Right ventricle myocardium superior (tissue), 1 donor: ENCODE measurements around the gene GRID2. TPM values are rescaled to one million over a fixed set of nuclear protein-coding genes. Genes with fewer than 3 reads are reported as not detected.
"Not testable (repeated sequence)": the region's sequence is repeated elsewhere in the genome, so short reads cannot be mapped to it uniquely, and the experiment has no call there.

ENCODE experiments used
- ATAC-seq: fragments of 200-7000 bp; cut with Tn5 transposase; one replicate; pipeline ENCODE4 v1.9.1; 2020; ENCODE audit warnings: mild to moderate bottlenecking; ENCODE audit not compliant: poor library complexity
- DNase-seq: peaks from one replicate; pipeline ENCODE4 v3.0.0-alpha.2; 2020
- intact Hi-C: fragments of 100-400 bp; cut with DNase I; formaldehyde crosslinking; loops from one replicate; pipeline ENCODE4 v1.11.2; 2022
- long read RNA-seq: library from polyadenylated mRNA; unstranded; transcript quantifications from one replicate; pipeline ENCODE4 v2.0.0, GENCODE V29; 2021
- total RNA-seq: library from RNA; stranded (reverse); fragmentation: NEBNext Ultra II Directional; extraction: Animal tissue kit (Norgen Biotek cat#: 25700); gene quantifications from one replicate; pipeline ENCODE4 v1.2.1, GENCODE V29; 2021
- donor health status: DM: no; HTN: yes; CAD: no; lungs with severe emphysema.

The GRID2 gene
- total RNA-seq = not detected
- long read RNA-seq = 0 reads

GRCh38 chr4:92303621-92304027 lies at the start of gene GRID2:
Gene GRID2 (plus strand): TSS chr4:92303966.
- ATAC-seq (peak; percentile 62), DNase-seq (peak; percentile 34)
- intact Hi-C loops = loop anchor here (5.0 kb wide), 1 partner anchor 84 kb away; no protein-coding TSS in a partner anchor

GRCh38 chr4:92253986-92254671 lies 49.6 kb upstream of the GRID2 start:
- DNase-seq (no peak), ATAC-seq (no peak)
- intact Hi-C loops = no loop called here

- DNase-seq (no peak), ATAC-seq (no peak)
- intact Hi-C loops = no loop called here
Measured at GRCh38 chr4:92254767-92255442, 48.9 kb upstream of the GRID2 start.

GRCh38 chr4:92255920-92256244 lies 47.9 kb upstream of the GRID2 start:
- DNase-seq (no peak), ATAC-seq (no peak)
- intact Hi-C loops = no loop called here

GRCh38 chr4:92257931-92258857 lies 45.6 kb upstream of the GRID2 start:
- no peak for DNase-seq
- intact Hi-C loops = no loop called here
- ATAC-seq = no peak

- DNase-seq (no peak), ATAC-seq (no peak)
- intact Hi-C loops = no loop called here
Measured at GRCh38 chr4:92261256-92261655, 42.5 kb upstream of the GRID2 start.

GRCh38 chr4:92262371-92262770 lies 41.4 kb upstream of the GRID2 start:
- intact Hi-C loops = no loop called here
- ATAC-seq = no peak
- DNase-seq = no peak

GRCh38 chr4:92263010-92263409 lies 40.8 kb upstream of the GRID2 start:
- ATAC-seq (no peak), DNase-seq (no peak)
- intact Hi-C loops = no loop called here

GRCh38 chr4:92263575-92263974 lies 40.2 kb upstream of the GRID2 start:
- intact Hi-C loops = no loop called here
- ATAC-seq = no peak
- no peak for DNase-seq

- no peak for ATAC-seq
- intact Hi-C loops = no loop called here
Measured at GRCh38 chr4:92264163-92264562, 39.6 kb upstream of the GRID2 start.

GRCh38 chr4:92265021-92265420 lies 38.7 kb upstream of the GRID2 start:
- no peak for ATAC-seq
- no peak for DNase-seq

More at GRCh38 chr4:92264163-92264562, 39.6 kb upstream of the GRID2 start:
- DNase-seq = no peak

GRCh38 chr4:92265798-92266197 lies 38.0 kb upstream of the GRID2 start:
- intact Hi-C loops = no loop called here
- DNase-seq = no peak
- no peak for ATAC-seq

More at GRCh38 chr4:92265021-92265420, 38.7 kb upstream of the GRID2 start:
- intact Hi-C loops = no loop called here

GRCh38 chr4:92266521-92266920 lies 37.2 kb upstream of the GRID2 start:
- ATAC-seq (no peak), DNase-seq (no peak)
- intact Hi-C loops = no loop called here

GRCh38 chr4:92268642-92269041 lies 35.1 kb upstream of the GRID2 start:
- DNase-seq = no peak
- intact Hi-C loops = no loop called here
- no peak for ATAC-seq

GRCh38 chr4:92270908-92271307 lies 32.9 kb upstream of the GRID2 start:
- intact Hi-C loops = no loop called here
- no peak for ATAC-seq
- DNase-seq = no peak

- intact Hi-C loops, DNase-seq, ATAC-seq: not testable (repeated sequence)
Measured at GRCh38 chr4:92271551-92271950, 32.2 kb upstream of the GRID2 start.

GRCh38 chr4:92277057-92277881 lies 26.5 kb upstream of the GRID2 start:
- intact Hi-C loops, ATAC-seq, DNase-seq: not testable (repeated sequence)

- intact Hi-C loops = no loop called here
- ATAC-seq = no peak
- DNase-seq = no peak
Measured at GRCh38 chr4:92279296-92279695, 24.5 kb upstream of the GRID2 start.

GRCh38 chr4:92299152-92299551 lies 4.6 kb upstream of the GRID2 start:
- ATAC-seq (no peak), DNase-seq (no peak)
- intact Hi-C loops = no loop called here
